K562 (cell line): ENCODE data around the gene CACNB1. TPM values are rescaled to one million over a fixed set of nuclear protein-coding genes. Genes with fewer than 3 reads are reported as not detected.

ENCODE experiments used
- ATAC-seq: fragments of 200-7000 bp; cut with Tn5 transposase; 3 replicates; pipeline ENCODE4 v1.9.1; 2020; ENCODE audit warnings: moderate library complexity
- BruUV-seq: library from RNA; stranded (reverse); fragments of 400-500 nt; replicated peaks from 2 replicates; lab custom pipeline; 2021; lab: Mats Ljungman, UMichigan
- CTCF ChIA-PET: fragments of 300-600 bp; formaldehyde crosslinking; extraction: SDS; loops from one replicate; lab custom pipeline; 2021; ENCODE audit warnings: low intra/inter-chr PET ratio; lab: Yijun Ruan, JAX
- POLR2A ChIA-PET: fragments of 300-600, 350-650 bp; sonication (Branson Sonifier 250); formaldehyde crosslinking; extraction: SDS; loops from one replicate; lab custom pipeline; 2021; ENCODE audit warnings: antibody characterized with exemption, inconsistent platforms; lab: Yijun Ruan, JAX
- DNase-seq, 4 experiments: peaks; one replicate each; pipeline versions ENCODE4 v3.0.0 to v3.0.0-alpha.2; 2011 to 2018; ENCODE audit warnings: low spot score in 3 of 4, mixed read lengths in 3 of 4; ENCODE audit errors: extremely low read depth in 1 of 4
- FAIRE-seq: peaks from 2 replicates; lab custom pipeline; 2011; peaks lifted over from hg19 to GRCh38; lab: Jason Lieb, UNC
- H2AFZ ChIP-seq: 2 replicates; pipeline ENCODE4 v1.6.0; 2011; ENCODE audit warnings: low read depth, low read length, control low read depth, inconsistent platforms
- H3K27ac ChIP-seq: fragments of 200-600 bp; 3 replicates; pipeline ENCODE4 v1.8.0; 2011; ENCODE audit warnings: low read depth, mild to moderate bottlenecking, control low read depth, inconsistent platforms, low read length, moderate library complexity, mixed read lengths; ENCODE audit errors: extremely low read depth
- H3K27me3 ChIP-seq, 2 experiments: fragments of 300-600 bp in 1 of 2; 2 replicates in 1 of 2; 3 replicates in 1 of 2; pipeline versions ENCODE4 v1.6.0 to v1.8.0; 2011; ENCODE audit warnings: inconsistent platforms in 2 of 2, low read length in 2 of 2, mild to moderate bottlenecking in 1 of 2, mixed read lengths in 1 of 2, moderate library complexity in 1 of 2; ENCODE audit not compliant: control insufficient read depth in 2 of 2, insufficient read depth in 2 of 2
- H3K36me3 ChIP-seq: fragments of 300-600 bp; 3 replicates; pipeline ENCODE4 v1.8.0; 2011; ENCODE audit warnings: mild to moderate bottlenecking, low read length, inconsistent platforms; ENCODE audit not compliant: control insufficient read depth, insufficient read depth
- H3K4me1 ChIP-seq, 2 experiments: fragments of 200-600 bp in 1 of 2; replicated peaks in 1 of 2; 2 replicates in 1 of 2; 3 replicates in 1 of 2; pipeline versions ENCODE4 v1.5.1 to v1.8.0; 2011; ENCODE audit warnings: inconsistent platforms in 2 of 2, low read length in 2 of 2, mild to moderate bottlenecking in 1 of 2, mixed read lengths in 1 of 2, moderate library complexity in 1 of 2; ENCODE audit not compliant: control insufficient read depth in 2 of 2, insufficient read depth in 2 of 2
- H3K4me2 ChIP-seq: 2 replicates; pipeline ENCODE4 v1.6.1; 2011; ENCODE audit warnings: low read length, control low read depth, inconsistent platforms, mixed read lengths; ENCODE audit not compliant: insufficient read depth
- H3K4me3 ChIP-seq: fragments of 200-600 bp; sonication (generic), shearing (Covaris generic); 2 replicates; pipeline ENCODE4 v1.5.1; 2016; ENCODE audit warnings: control low read depth, inconsistent platforms
- H3K79me2 ChIP-seq: fragments of 200-600 bp; 3 replicates; pipeline ENCODE4 v1.8.0; 2011; ENCODE audit warnings: low read length, inconsistent platforms; ENCODE audit not compliant: control insufficient read depth, insufficient read depth
- H3K9ac ChIP-seq, 2 experiments: 2 replicates each; pipeline versions ENCODE4 v1.6.0 to v1.6.1; 2011; ENCODE audit warnings: low read depth in 2 of 2, low read length in 2 of 2, control low read depth in 1 of 2, inconsistent platforms in 1 of 2, mild to moderate bottlenecking in 1 of 2, mixed read lengths in 1 of 2; ENCODE audit not compliant: insufficient read depth in 1 of 2
- H3K9me1 ChIP-seq: one replicate; pipeline ENCODE4 v1.6.0; 2011; ENCODE audit warnings: inconsistent platforms, mild to moderate bottlenecking, low read length, moderate library complexity; ENCODE audit not compliant: control insufficient read depth, insufficient read depth
- H3K9me3 ChIP-seq: replicated peaks from 2 replicates; pipeline ENCODE4 v1.5.1; 2011; ENCODE audit warnings: low read depth, low read length, inconsistent platforms; ENCODE audit not compliant: control insufficient read depth, insufficient read depth
- H4K20me1 ChIP-seq: replicated peaks from 2 replicates; pipeline ENCODE4 v1.6.1; 2011; ENCODE audit warnings: low read length, inconsistent platforms, mixed read lengths; ENCODE audit not compliant: control insufficient read depth, insufficient read depth
- ARID2 ChIP-seq: fragments of 450-650 bp; IDR thresholded peaks from 2 replicates; pipeline ENCODE4 v1.6.1; 2017; ENCODE audit warnings: antibody characterized with exemption, mild to moderate bottlenecking
- MTA3 ChIP-seq: fragments of 450-650 bp; formaldehyde crosslinking; IDR thresholded peaks from 2 replicates; pipeline ENCODE4 v1.6.1; 2017; ENCODE audit warnings: mild to moderate bottlenecking, borderline replicate concordance
- SP2 ChIP-seq: IDR thresholded peaks from 2 replicates; pipeline ENCODE4 v1.6.1; 2011; ENCODE audit warnings: mild to moderate bottlenecking, low read depth, low read length, moderate library complexity; ENCODE audit not compliant: poor library complexity, severe bottlenecking; ENCODE audit errors: extremely low read depth
- ZNF592 ChIP-seq: fragments of 450-650 bp; IDR thresholded peaks from 2 replicates; pipeline ENCODE4 v1.6.1; 2017; ENCODE audit warnings: antibody characterized with exemption, mild to moderate bottlenecking
- WGBS: fragments of 100-300 bp; shearing (Covaris generic); methylation state at CpG from one replicate; pipeline ENCODE4 v1.1.6; 2016; ENCODE audit warnings: low coverage, mixed read lengths; ENCODE audit not compliant: insufficient coverage; ENCODE audit errors: missing lambda C conversion rate; 5-methylcytosine and 5-hydroxymethylcytosine counted together
- in situ Hi-C: fragments of 300-500 bp; cut with MboI; formaldehyde crosslinking; loops from 4 replicates; pipeline ENCODE4 v1.15.0; 2018; ENCODE audit warnings: inconsistent platforms, mixed read lengths
- intact Hi-C: fragments of 100-400 bp; cut with micrococcal nuclease; formaldehyde crosslinking; loops from 2 replicates; pipeline ENCODE4 v1.14.2; 2022
- polyA plus RNA-seq, 8 experiments: library from polyadenylated mRNA; depleted of rRNA in 4 of 8; stranded (reverse) in 5 of 8; unstranded in 3 of 8; fragments of >200 nt; fragmentation: Nextera tagmentation in 2 of 8; fragmentation: Illumina TruSeq in 1 of 8; extraction: Ambion mirVana in 2 of 8; extraction: Trizol in 1 of 8; gene quantifications; 2 replicates each; pipeline versions ENCODE4 v1.2.1 to v1.2.3, GENCODE V29; 2011 to 2014; ENCODE audit warnings: inconsistent platforms in 1 of 8, missing spikeins in 1 of 8
- total RNA-seq, 7 experiments: library from RNA; depleted of rRNA in 6 of 7; stranded (reverse); fragments of >200 nt in 6 of 7; fragmentation: Illumina TruSeq in 2 of 7; extraction: Trizol in 2 of 7; gene quantifications; 2 replicates each; pipeline versions ENCODE4 v1.2.1 to v1.2.3, GENCODE V29; 2011 to 2021; ENCODE audit warnings: low replicate concordance in 1 of 7
- TF ChIP-seq, protein P1 (sequence below), 2 experiments: fragments of 450-650 bp; IDR thresholded peaks; 2 replicates each; pipeline ENCODE4 v1.6.1; 2016
- TF ChIP-seq, protein P2 (sequence below), 2 experiments: IDR thresholded peaks in 1 of 2; conservative IDR thresholded peaks in 1 of 2; 2 replicates each; pipeline ENCODE4 v1.6.1; 2016; ENCODE audit warnings: low read depth in 2 of 2, mild to moderate bottlenecking in 1 of 2, missing compliant biosample characterization in 1 of 2, missing genetic modification characterization in 1 of 2, moderate library complexity in 1 of 2
- TF ChIP-seq, protein P3 (sequence below): fragments of 450-650 bp; IDR thresholded peaks from 2 replicates; pipeline ENCODE4 v1.6.1; 2016
- TF ChIP-seq, protein P4 (sequence below): fragments of 450-650 bp; formaldehyde crosslinking; conservative IDR thresholded peaks from 2 replicates; pipeline ENCODE4 v1.4.0; 2022; ENCODE audit warnings: mild to moderate bottlenecking, missing genetic modification characterization

CACNB1 gene
- total and polyA plus RNA-seq, 9 of the 15 experiments (the other 6 are each of a cell fraction or from before 2014, with no cell fraction given), result 0.08 to 7.4 (median 3.0) TPM

DNA sequence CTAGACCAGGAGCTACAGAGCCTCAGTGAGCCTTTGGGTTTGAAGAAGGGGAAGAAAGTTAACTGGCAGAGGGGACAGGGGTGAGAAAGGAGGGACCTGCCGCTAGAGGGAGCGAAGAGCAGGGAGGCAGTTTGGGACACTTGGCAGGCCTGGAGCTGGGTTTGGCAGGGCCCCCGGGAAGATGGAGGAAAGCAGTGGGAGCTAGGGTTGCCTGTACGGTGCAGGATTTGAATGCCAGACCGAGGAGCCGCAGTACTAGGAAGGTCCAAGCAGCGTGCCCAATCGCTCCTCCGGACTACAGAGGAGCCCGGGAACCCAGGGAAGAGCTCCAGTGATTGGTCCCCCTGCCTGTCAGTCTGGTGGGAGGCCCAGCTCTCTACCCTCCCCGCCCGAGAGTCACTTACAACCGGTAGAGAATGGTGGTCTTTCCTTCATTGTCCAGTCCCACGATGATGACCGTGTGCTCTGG lies 32.8 kb downstream of the CACNB1 start:
- 12% methylated on average over 15 of the region's 15 CpGs for WGBS
- in situ Hi-C loops (no loop called here), intact Hi-C loops (no loop called here)
- Histone ChIP-seq H4K20me1 (no peaks in the 10 kb centered on the region), H3K27me3 (peaks cover 0 to 7% of the 10 kb centered on the region in 2 experiments; a peak in 2 of 5 replicates), H3K36me3 (no peaks in the 10 kb centered on the region), H2AFZ (peak overlapping the region; percentile 75), H3K79me2 (no peaks in the 10 kb centered on the region), H3K9me1 (no peaks in the 10 kb centered on the region), H3K4me2 (peak overlapping the region; percentile 70), H3K9me3 (no peaks in the 10 kb centered on the region), H3K27ac (no peak overlapping the region), H3K4me1 (peaks cover 5 to 19% of the 10 kb centered on the region in 2 experiments; a peak in 3 of 5 replicates), H3K9ac (peak overlapping the region in 1 of 2 experiments; percentile 62; a peak in 2 of 4 replicates), H3K4me3 (no peak overlapping the region)
- peak; percentile 94 for ATAC-seq
- CTCF ChIA-PET, result interaction anchor here (0.7 kb wide), 1 partner anchor 80 kb away, joined by 4 read pairs; no protein-coding TSS in a partner anchor
- peak; percentile 81 for FAIRE-seq
- no TSS peak for BruUV-seq
- POLR2A ChIA-PET, result interaction anchor here (0.5 to 1.4 kb wide), 8 partner anchors 9 to 277 kb away, joined by 3 to 14 read pairs (median 3); partner anchors contain the start of gene PLXDC1
- peak; percentile 74 to 91 (median 86) for DNase-seq
- TF ChIP-seq SP2, result peak; percentile 33
- TF ChIP-seq, protein P1, sequence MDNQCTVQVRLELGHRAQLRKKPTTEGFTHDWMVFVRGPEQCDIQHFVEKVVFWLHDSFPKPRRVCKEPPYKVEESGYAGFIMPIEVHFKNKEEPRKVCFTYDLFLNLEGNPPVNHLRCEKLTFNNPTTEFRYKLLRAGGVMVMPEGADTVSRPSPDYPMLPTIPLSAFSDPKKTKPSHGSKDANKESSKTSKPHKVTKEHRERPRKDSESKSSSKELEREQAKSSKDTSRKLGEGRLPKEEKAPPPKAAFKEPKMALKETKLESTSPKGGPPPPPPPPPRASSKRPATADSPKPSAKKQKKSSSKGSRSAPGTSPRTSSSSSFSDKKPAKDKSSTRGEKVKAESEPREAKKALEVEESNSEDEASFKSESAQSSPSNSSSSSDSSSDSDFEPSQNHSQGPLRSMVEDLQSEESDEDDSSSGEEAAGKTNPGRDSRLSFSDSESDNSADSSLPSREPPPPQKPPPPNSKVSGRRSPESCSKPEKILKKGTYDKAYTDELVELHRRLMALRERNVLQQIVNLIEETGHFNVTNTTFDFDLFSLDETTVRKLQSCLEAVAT (IDR thresholded peaks at IDR 0.05), result no peak
- 0 out of 2 replicates have a peak, but pooled peaks have one; percentile 42 for TF ChIP-seq MTA3
- no peak for TF ChIP-seq ZNF592
- TF ChIP-seq, protein P2, sequence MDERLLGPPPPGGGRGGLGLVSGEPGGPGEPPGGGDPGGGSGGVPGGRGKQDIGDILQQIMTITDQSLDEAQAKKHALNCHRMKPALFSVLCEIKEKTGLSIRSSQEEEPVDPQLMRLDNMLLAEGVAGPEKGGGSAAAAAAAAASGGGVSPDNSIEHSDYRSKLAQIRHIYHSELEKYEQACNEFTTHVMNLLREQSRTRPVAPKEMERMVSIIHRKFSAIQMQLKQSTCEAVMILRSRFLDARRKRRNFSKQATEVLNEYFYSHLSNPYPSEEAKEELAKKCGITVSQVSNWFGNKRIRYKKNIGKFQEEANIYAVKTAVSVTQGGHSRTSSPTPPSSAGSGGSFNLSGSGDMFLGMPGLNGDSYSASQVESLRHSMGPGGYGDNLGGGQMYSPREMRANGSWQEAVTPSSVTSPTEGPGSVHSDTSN (CRISPR knock-in tag; IDR thresholded peaks at IDR 0.05; ENCODE audit: low read depth), result peak; percentile 62
- TF ChIP-seq, protein P2 (tag; conservative IDR thresholded peaks at IDR 0.05; ENCODE audit: low read depth), result peak; percentile 83
- TF ChIP-seq, protein P3, sequence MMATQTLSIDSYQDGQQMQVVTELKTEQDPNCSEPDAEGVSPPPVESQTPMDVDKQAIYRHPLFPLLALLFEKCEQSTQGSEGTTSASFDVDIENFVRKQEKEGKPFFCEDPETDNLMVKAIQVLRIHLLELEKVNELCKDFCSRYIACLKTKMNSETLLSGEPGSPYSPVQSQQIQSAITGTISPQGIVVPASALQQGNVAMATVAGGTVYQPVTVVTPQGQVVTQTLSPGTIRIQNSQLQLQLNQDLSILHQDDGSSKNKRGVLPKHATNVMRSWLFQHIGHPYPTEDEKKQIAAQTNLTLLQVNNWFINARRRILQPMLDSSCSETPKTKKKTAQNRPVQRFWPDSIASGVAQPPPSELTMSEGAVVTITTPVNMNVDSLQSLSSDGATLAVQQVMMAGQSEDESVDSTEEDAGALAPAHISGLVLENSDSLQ, result peak; percentile 98
- TF ChIP-seq ARID2, result 0 out of 2 replicates have a peak, but pooled peaks have one; percentile 15
- TF ChIP-seq, protein P4, sequence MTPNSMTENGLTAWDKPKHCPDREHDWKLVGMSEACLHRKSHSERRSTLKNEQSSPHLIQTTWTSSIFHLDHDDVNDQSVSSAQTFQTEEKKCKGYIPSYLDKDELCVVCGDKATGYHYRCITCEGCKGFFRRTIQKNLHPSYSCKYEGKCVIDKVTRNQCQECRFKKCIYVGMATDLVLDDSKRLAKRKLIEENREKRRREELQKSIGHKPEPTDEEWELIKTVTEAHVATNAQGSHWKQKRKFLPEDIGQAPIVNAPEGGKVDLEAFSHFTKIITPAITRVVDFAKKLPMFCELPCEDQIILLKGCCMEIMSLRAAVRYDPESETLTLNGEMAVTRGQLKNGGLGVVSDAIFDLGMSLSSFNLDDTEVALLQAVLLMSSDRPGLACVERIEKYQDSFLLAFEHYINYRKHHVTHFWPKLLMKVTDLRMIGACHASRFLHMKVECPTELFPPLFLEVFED (CRISPR knock-in tag), result 0 out of 2 replicates have a peak, but pooled peaks have one; percentile 15
